GM18520 (cell line): ENCODE data around the gene ASMT.
"Not testable (repeated sequence)": the region's sequence is repeated elsewhere in the genome, so short reads cannot be mapped to it uniquely, and the experiment has no call there.

ENCODE experiments used
- ATAC-seq: cut with Tn5 transposase; IDR thresholded peaks from one replicate; pipeline ENCODE4 v1.9.1; 2021; ENCODE audit not compliant: unreplicated experiment

The ASMT gene

GRCh38 chrX:1614927-1615326, at the start of gene ASMT:
Gene ASMT, plus strand, starts transcription at chrX:1615059. Its CDS starts 141 bp downstream, at chrX:1615200.
- no peak for ATAC-seq

- ATAC-seq: not testable (repeated sequence)
Measured at GRCh38 chrX:1574181-1574580, 40.7 kb upstream of the ASMT start.

GRCh38 chrX:1576201-1576992, 38.5 kb upstream of the ASMT start:
- ATAC-seq: no peak

- ATAC-seq: no peak
Measured at GRCh38 chrX:1577845-1578244, 37.0 kb upstream of the ASMT start.

- ATAC-seq: no peak
Measured at GRCh38 chrX:1578511-1579173, 36.2 kb upstream of the ASMT start.

- ATAC-seq: no peak
Measured at GRCh38 chrX:1581132-1581531, 33.7 kb upstream of the ASMT start.

- peak; percentile 83 for ATAC-seq
Measured at GRCh38 chrX:1582686-1583437, 32.0 kb upstream of the ASMT start.

GRCh38 chrX:1584237-1585011, 30.4 kb upstream of the ASMT start:
- ATAC-seq: no peak

GRCh38 chrX:1587161-1587560, 27.7 kb upstream of the ASMT start:
- ATAC-seq: no peak

GRCh38 chrX:1589356-1590130, 25.3 kb upstream of the ASMT start:
- ATAC-seq: no peak

- peak; percentile 89 for ATAC-seq
Measured at GRCh38 chrX:1591102-1591862, 23.6 kb upstream of the ASMT start, which contains the start of gene AKAP17A. Gene AKAP17A, plus strand, starts transcription at chrX:1591604. Its CDS starts 1,859 bp downstream, at chrX:1593463.

GRCh38 chrX:1591863-1592469, 22.9 kb upstream of the ASMT start:
- ATAC-seq: no peak

GRCh38 chrX:1592470-1593142, 22.3 kb upstream of the ASMT start:
- ATAC-seq: no peak

GRCh38 chrX:1593286-1594271, 21.3 kb upstream of the ASMT start:
- ATAC-seq: no peak

GRCh38 chrX:1595711-1596060, 19.2 kb upstream of the ASMT start:
- ATAC-seq: no peak

- no peak for ATAC-seq
Measured at GRCh38 chrX:1596676-1597344, 18.0 kb upstream of the ASMT start.
